WTC11 (cell line): Measurements from ENCODE around the gene CLCN6.

Experiments used
- EMX1 ChIP-seq: fragments of 250-450 bp; sonication (Bioruptor Pico); IDR thresholded peaks from 2 replicates; pipeline ENCODE4 v1.8.0; 2021; ENCODE audit warnings: mild to moderate bottlenecking
- IRF2 ChIP-seq: sonication (generic); formaldehyde crosslinking; IDR thresholded peaks from 2 replicates; pipeline ENCODE4 v1.8.0; 2022; ENCODE audit warnings: low read depth, missing genetic modification reagents, borderline replicate concordance
- TCF7 ChIP-seq: sonication (generic); formaldehyde crosslinking; IDR thresholded peaks from 2 replicates; pipeline ENCODE4 v1.8.0; 2022; ENCODE audit warnings: mild to moderate bottlenecking, low read depth, missing genetic modification reagents, moderate library complexity
- TEAD4 ChIP-seq: sonication (generic); formaldehyde crosslinking; IDR thresholded peaks from 2 replicates; pipeline ENCODE4 v1.8.0; 2022; ENCODE audit warnings: mild to moderate bottlenecking, missing genetic modification reagents
- ZBTB21 ChIP-seq: sonication (generic); formaldehyde crosslinking; IDR thresholded peaks from 2 replicates; pipeline ENCODE4 v1.8.1; 2023; ENCODE audit warnings: mild to moderate bottlenecking, missing genetic modification reagents, borderline replicate concordance
- TF ChIP-seq, protein P1 (sequence below): sonication (generic); formaldehyde crosslinking; IDR thresholded peaks from 2 replicates; pipeline ENCODE4 v1.8.1; 2023; ENCODE audit warnings: mild to moderate bottlenecking, missing genetic modification reagents, moderate library complexity
- TF ChIP-seq, protein P2 (sequence below): fragments of 200-600 bp; IDR thresholded peaks from 2 replicates; pipeline ENCODE4 v1.8.0; 2022; ENCODE audit warnings: antibody characterized with exemption
- TF ChIP-seq, protein P3 (sequence below): sonication (generic); formaldehyde crosslinking; IDR thresholded peaks from 2 replicates; pipeline ENCODE4 v1.8.0; 2022; ENCODE audit warnings: mild to moderate bottlenecking, missing genetic modification reagents
- TF ChIP-seq, protein P4 (sequence below): sonication (generic); formaldehyde crosslinking; IDR thresholded peaks from 2 replicates; pipeline ENCODE4 v1.8.0; 2022; ENCODE audit warnings: mild to moderate bottlenecking, missing genetic modification reagents

DNA sequence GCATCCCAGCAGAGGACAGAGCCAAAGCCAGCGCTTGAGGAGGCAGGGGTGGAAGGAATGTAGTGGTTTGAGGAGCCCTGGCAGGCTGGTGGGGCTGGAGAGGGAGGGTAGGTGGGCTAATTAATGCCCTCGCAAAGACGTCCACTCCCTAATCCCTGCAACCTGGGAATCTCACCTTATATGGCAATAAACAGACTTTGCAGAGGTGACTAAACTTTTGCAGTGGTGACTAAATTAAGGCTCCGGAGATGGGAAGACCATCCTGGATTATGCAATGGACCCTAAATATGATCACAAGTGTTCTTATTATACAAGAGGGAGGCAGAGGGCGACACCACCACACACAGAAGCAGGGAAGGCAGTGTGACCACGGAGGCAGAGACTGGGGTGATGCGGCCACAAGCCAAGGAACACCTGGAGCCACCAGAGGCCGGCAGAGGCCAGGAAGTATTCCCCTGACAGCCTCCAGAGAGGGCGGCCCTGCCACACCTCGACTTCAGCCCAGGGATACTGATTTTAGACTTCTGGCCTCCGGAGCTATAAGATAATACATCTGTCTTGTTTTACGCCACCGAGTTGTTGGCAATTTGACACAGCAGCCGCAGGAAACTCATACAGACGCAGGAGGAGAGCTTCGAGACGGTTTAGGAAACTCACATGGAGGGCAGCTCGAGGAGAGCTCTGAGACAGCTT is 75.9 kb downstream of the CLCN6 start:
- TF ChIP-seq, protein P1, sequence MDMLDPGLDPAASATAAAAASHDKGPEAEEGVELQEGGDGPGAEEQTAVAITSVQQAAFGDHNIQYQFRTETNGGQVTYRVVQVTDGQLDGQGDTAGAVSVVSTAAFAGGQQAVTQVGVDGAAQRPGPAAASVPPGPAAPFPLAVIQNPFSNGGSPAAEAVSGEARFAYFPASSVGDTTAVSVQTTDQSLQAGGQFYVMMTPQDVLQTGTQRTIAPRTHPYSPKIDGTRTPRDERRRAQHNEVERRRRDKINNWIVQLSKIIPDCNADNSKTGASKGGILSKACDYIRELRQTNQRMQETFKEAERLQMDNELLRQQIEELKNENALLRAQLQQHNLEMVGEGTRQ (CRISPR knock-in tag), result no peak
- TF ChIP-seq ZBTB21 (no peak), TCF7 (CRISPR knock-in tag) (no peak), IRF2 (no peak), EMX1 (CRISPR knock-in tag) (no peak), TEAD4 (CRISPR knock-in tag) (no peak)
- TF ChIP-seq, protein P2, sequence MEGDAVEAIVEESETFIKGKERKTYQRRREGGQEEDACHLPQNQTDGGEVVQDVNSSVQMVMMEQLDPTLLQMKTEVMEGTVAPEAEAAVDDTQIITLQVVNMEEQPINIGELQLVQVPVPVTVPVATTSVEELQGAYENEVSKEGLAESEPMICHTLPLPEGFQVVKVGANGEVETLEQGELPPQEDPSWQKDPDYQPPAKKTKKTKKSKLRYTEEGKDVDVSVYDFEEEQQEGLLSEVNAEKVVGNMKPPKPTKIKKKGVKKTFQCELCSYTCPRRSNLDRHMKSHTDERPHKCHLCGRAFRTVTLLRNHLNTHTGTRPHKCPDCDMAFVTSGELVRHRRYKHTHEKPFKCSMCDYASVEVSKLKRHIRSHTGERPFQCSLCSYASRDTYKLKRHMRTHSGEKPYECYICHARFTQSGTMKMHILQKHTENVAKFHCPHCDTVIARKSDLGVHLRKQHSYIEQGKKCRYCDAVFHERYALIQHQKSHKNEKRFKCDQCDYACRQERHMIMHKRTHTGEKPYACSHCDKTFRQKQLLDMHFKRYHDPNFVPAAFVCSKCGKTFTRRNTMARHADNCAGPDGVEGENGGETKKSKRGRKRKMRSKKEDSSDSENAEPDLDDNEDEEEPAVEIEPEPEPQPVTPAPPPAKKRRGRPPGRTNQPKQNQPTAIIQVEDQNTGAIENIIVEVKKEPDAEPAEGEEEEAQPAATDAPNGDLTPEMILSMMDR, result no peak
- TF ChIP-seq, protein P3, sequence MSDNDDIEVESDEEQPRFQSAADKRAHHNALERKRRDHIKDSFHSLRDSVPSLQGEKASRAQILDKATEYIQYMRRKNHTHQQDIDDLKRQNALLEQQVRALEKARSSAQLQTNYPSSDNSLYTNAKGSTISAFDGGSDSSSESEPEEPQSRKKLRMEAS, result no peak
- TF ChIP-seq, protein P4, sequence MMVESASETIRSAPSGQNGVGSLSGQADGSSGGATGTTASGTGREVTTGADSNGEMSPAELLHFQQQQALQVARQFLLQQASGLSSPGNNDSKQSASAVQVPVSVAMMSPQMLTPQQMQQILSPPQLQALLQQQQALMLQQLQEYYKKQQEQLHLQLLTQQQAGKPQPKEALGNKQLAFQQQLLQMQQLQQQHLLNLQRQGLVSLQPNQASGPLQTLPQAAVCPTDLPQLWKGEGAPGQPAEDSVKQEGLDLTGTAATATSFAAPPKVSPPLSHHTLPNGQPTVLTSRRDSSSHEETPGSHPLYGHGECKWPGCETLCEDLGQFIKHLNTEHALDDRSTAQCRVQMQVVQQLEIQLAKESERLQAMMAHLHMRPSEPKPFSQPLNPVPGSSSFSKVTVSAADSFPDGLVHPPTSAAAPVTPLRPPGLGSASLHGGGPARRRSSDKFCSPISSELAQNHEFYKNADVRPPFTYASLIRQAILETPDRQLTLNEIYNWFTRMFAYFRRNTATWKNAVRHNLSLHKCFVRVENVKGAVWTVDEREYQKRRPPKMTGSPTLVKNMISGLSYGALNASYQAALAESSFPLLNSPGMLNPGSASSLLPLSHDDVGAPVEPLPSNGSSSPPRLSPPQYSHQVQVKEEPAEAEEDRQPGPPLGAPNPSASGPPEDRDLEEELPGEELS (CRISPR knock-in tag), result no peak
